ENCODE measurements around the gene PMEPA1. TPM values are rescaled to one million over a fixed set of nuclear protein-coding genes. Genes with fewer than 3 reads are reported as not detected.

PMEPA1 gene
- total RNA-seq, 1 donor from 2014 or later, result 49.4 TPM

DNA sequence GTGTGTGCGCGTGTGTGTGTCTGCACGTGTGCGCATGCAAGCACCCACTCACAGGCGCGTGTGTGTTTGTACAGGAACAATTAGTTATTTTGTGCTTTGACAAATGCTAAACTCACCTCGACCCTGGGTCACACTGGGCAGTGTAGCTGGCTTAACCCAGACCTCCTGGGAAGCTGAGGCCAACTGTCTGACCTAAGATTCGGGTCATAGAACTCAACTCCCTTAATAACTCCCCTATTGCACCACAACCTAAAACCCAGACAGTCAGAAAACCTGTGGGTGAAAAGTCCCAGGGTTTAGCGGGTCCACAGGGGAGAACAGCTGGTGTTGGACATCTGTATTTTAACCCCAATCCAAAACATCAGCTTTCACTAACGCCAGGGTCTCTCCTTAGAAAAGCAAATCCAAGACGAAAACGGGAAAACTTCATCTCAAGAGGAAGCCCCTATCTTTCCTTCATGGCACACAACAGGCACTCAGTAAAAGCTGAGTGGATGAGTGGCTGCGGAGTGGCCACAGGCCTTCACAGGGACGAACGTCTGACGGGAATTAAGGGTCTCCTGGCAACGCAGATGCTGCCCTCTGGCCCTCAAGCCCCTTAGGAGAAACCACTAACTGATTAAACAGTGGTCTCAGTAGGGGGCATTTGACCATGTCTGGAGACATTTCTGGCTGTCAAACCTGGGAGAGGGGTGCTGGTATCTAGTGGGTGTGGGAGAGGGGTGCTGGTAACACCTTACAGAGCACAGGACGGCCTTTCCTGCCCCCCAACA, 4.5 kb downstream of the PMEPA1 start:
- Histone ChIP-seq H3K27ac (ENCODE audit: low read depth, low read length) (no peak overlapping the region), H3K4me1 (ENCODE audit: insufficient read depth, low read length) (peaks cover 50% of the 10 kb centered on the region), H4K20me1 (ENCODE audit: insufficient read depth, low read length) (peaks cover 84% of the 10 kb centered on the region), H3K9me3 (ENCODE audit: insufficient read depth, low read depth, low read length) (no peaks in the 10 kb centered on the region), H2AFZ (ENCODE audit: low read depth, low read length) (no peak overlapping the region), H3K4me2 (ENCODE audit: low read length) (peak overlapping the region; percentile 98), H3K27me3 (ENCODE audit: insufficient read depth, low read length) (no peaks in the 10 kb centered on the region), H3K79me2 (ENCODE audit: insufficient read depth, low read length) (peaks cover 93% of the 10 kb centered on the region), H3K9ac (ENCODE audit: low read length) (peak overlapping the region; percentile 99), H3K36me3 (ENCODE audit: insufficient read depth, low read length) (peaks cover 3% of the 10 kb centered on the region), H3K4me3 (ENCODE audit: insufficient read depth, low read depth, low read length) (no peak overlapping the region)
- H3K27ac Mint-ChIP-seq (ENCODE audit: unreplicated experiment), result no peak overlapping the region
- H3K9me3 Mint-ChIP-seq (ENCODE audit: unreplicated experiment), result no peaks in the 10 kb centered on the region
- H3K27me3 Mint-ChIP-seq (ENCODE audit: low read depth, unreplicated experiment), result no peaks in the 10 kb centered on the region
- peaks cover 13% of the 10 kb centered on the region for H3K36me3 Mint-ChIP-seq (ENCODE audit: low read depth, unreplicated experiment)
- TF ChIP-seq, protein P1, sequence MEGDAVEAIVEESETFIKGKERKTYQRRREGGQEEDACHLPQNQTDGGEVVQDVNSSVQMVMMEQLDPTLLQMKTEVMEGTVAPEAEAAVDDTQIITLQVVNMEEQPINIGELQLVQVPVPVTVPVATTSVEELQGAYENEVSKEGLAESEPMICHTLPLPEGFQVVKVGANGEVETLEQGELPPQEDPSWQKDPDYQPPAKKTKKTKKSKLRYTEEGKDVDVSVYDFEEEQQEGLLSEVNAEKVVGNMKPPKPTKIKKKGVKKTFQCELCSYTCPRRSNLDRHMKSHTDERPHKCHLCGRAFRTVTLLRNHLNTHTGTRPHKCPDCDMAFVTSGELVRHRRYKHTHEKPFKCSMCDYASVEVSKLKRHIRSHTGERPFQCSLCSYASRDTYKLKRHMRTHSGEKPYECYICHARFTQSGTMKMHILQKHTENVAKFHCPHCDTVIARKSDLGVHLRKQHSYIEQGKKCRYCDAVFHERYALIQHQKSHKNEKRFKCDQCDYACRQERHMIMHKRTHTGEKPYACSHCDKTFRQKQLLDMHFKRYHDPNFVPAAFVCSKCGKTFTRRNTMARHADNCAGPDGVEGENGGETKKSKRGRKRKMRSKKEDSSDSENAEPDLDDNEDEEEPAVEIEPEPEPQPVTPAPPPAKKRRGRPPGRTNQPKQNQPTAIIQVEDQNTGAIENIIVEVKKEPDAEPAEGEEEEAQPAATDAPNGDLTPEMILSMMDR (IDR thresholded peaks at IDR 0.05; ENCODE audit: insufficient read depth, low read depth, low read length), result no peak
- TF ChIP-seq EZH2 (IDR thresholded peaks at IDR 0.05; ENCODE audit: insufficient read depth, low read length), result no peak
- peaks cover 50% of the 10 kb centered on the region for H3K4me1 Mint-ChIP-seq (ENCODE audit: low read depth, unreplicated experiment)
- no peak for FAIRE-seq
- no peak overlapping the region for H3K4me3 Mint-ChIP-seq (ENCODE audit: unreplicated experiment)
- DNase-seq (ENCODE audit: low read depth), result no peak

DNA sequence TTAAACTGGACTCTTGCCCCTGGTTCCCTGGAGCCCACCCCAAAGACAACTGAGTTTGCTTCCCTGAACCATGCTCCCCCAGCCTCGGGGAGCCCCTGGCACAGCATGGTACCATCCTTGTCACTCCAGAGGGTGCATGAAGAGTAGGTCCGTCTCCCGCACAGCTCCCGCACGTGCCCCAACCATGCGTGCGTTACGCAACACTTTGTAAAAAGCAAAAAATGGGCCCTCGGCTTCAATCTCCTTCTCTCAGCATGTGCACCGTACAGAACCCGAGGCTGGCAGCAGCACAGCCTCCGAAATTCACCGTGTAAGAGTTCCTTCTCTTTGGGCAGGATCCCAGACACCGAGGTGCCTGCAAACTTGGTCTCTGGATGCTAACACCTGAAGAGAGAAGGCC, 5.6 kb downstream of the PMEPA1 start:
- H3K4me1 ChIP-seq (ENCODE audit: insufficient read depth, low read length), result peaks cover 60% of the 10 kb centered on the region
- Mint-ChIP-seq H3K4me3 (ENCODE audit: unreplicated experiment) (no peak overlapping the region), H3K4me1 (ENCODE audit: low read depth, unreplicated experiment) (peaks cover 58% of the 10 kb centered on the region), H3K27ac (ENCODE audit: unreplicated experiment) (no peak overlapping the region), H3K9me3 (ENCODE audit: unreplicated experiment) (no peaks in the 10 kb centered on the region), H3K27me3 (ENCODE audit: low read depth, unreplicated experiment) (no peaks in the 10 kb centered on the region), H3K36me3 (ENCODE audit: low read depth, unreplicated experiment) (peaks cover 13% of the 10 kb centered on the region)
- peaks cover 95% of the 10 kb centered on the region for H4K20me1 ChIP-seq (ENCODE audit: insufficient read depth, low read length)
- TF ChIP-seq, protein P1 (IDR thresholded peaks at IDR 0.05; ENCODE audit: insufficient read depth, low read depth, low read length), result no peak
- TF ChIP-seq EZH2 (IDR thresholded peaks at IDR 0.05; ENCODE audit: insufficient read depth, low read length), result no peak
- no peak overlapping the region for H3K4me3 ChIP-seq (ENCODE audit: insufficient read depth, low read depth, low read length)
- H3K79me2 ChIP-seq (ENCODE audit: insufficient read depth, low read length), result peaks cover 99% of the 10 kb centered on the region
- H3K9me3 ChIP-seq (ENCODE audit: insufficient read depth, low read depth, low read length), result no peaks in the 10 kb centered on the region
- no peak overlapping the region for H3K9ac ChIP-seq (ENCODE audit: low read length)
- H3K36me3 ChIP-seq (ENCODE audit: insufficient read depth, low read length), result peaks cover 3% of the 10 kb centered on the region
- peak overlapping the region; percentile 98 for H3K4me2 ChIP-seq (ENCODE audit: low read length)
- H3K27me3 ChIP-seq (ENCODE audit: insufficient read depth, low read length), result no peaks in the 10 kb centered on the region
- FAIRE-seq, result no peak
- DNase-seq (ENCODE audit: low read depth), result no peak
- H2AFZ ChIP-seq (ENCODE audit: low read depth, low read length), result no peak overlapping the region
- no peak overlapping the region for H3K27ac ChIP-seq (ENCODE audit: low read depth, low read length)

DNA sequence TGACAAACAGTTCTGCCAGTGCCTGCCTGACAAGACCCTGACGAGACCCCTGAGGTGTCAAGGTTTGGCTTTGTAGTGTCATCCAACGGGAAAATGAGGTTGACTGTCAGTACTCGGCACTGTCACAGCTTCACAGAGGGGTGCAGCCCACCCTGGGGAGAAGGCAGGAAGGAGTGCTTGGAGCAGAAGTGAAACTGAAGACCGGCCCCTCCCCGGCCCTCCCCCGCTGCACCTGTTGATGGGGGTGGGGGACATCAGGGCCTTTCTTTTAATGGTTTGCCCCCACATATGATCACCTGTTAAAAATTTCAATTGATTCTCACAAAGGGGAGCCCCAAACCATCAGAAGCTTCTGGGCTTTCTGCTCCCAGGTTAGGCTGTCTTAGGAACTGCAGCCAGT, 6.8 kb downstream of the PMEPA1 start:
- no peak overlapping the region for H3K27ac Mint-ChIP-seq (ENCODE audit: unreplicated experiment)
- H3K27me3 Mint-ChIP-seq (ENCODE audit: low read depth, unreplicated experiment), result no peaks in the 10 kb centered on the region
- no peaks in the 10 kb centered on the region for H3K27me3 ChIP-seq (ENCODE audit: insufficient read depth, low read length)
- H3K27ac ChIP-seq (ENCODE audit: low read depth, low read length), result no peak overlapping the region
- H3K4me2 ChIP-seq (ENCODE audit: low read length), result peak overlapping the region; percentile 16
- no peak overlapping the region for H2AFZ ChIP-seq (ENCODE audit: low read depth, low read length)
- H3K9ac ChIP-seq (ENCODE audit: low read length), result no peak overlapping the region
- no peaks in the 10 kb centered on the region for H3K9me3 Mint-ChIP-seq (ENCODE audit: unreplicated experiment)
- peaks cover 3% of the 10 kb centered on the region for H3K36me3 ChIP-seq (ENCODE audit: insufficient read depth, low read length)
- peaks cover 69% of the 10 kb centered on the region for H3K4me1 Mint-ChIP-seq (ENCODE audit: low read depth, unreplicated experiment)
- no peak for TF ChIP-seq EZH2 (IDR thresholded peaks at IDR 0.05; ENCODE audit: insufficient read depth, low read length)
- TF ChIP-seq, protein P1 (IDR thresholded peaks at IDR 0.05; ENCODE audit: insufficient read depth, low read depth, low read length), result no peak
- H3K4me3 Mint-ChIP-seq (ENCODE audit: unreplicated experiment), result no peak overlapping the region
- H3K36me3 Mint-ChIP-seq (ENCODE audit: low read depth, unreplicated experiment), result peaks cover 13% of the 10 kb centered on the region
- no peaks in the 10 kb centered on the region for H3K9me3 ChIP-seq (ENCODE audit: insufficient read depth, low read depth, low read length)
- DNase-seq (ENCODE audit: low read depth) (no peak), FAIRE-seq (no peak)
- H4K20me1 ChIP-seq (ENCODE audit: insufficient read depth, low read length), result peaks cover 92% of the 10 kb centered on the region
- peaks cover 94% of the 10 kb centered on the region for H3K79me2 ChIP-seq (ENCODE audit: insufficient read depth, low read length)
- peaks cover 70% of the 10 kb centered on the region for H3K4me1 ChIP-seq (ENCODE audit: insufficient read depth, low read length)
- H3K4me3 ChIP-seq (ENCODE audit: insufficient read depth, low read depth, low read length), result no peak overlapping the region
